SIG-M5 (cell line): ENCODE results near the gene GALNT17.

Experiments
- DNase-seq: peaks from one replicate; lab custom pipeline; 2025; lab: John Stamatoyannopoulos, UW

The GALNT17 gene

DNA sequence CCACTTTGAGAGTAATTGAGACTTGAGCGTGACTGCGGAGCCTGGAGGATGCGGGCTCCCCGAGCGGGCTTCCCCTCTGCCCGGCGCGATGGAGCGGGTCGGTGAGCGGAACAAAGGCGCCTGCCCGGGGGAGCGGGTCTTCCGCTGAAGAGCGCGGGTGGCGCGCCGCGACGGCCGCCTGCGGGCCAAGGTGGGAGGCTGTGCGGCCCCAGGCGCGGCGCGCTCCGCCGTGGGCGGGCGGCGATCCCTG lies at the start of gene GALNT17:
TSS of gene GALNT17 (plus strand) at position 18 of the 250 bp plus-strand sequence.
- DNase-seq = no peak

DNA sequence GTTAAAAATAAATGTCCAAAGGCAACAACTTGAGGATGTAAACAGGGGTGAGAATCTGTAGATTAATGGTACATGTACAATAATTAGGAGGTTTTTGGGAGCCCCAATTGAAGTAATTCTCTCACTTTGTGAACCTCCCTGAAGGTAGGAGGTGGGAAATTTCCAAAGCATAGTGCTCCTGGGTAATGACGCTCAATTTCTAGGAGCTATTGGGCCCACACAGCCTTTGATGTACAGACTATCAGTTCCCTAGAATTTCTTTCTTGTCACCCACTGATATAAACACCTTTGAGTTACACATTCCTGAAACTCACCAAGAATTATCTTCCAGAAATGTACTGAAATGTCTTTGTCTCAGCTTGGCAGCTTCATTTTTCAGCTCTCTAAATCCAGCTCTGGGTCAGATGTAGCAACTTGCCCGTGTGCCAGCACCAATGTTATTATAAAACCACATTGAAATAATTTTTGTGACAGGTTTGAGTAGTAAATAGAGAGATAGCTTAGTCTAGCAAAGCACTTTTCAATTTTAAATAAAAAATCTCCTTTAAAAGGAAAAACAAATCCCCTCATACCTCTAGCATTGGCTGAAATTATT lies 36.6 kb upstream of the GALNT17 start:
- no peak for DNase-seq

DNA sequence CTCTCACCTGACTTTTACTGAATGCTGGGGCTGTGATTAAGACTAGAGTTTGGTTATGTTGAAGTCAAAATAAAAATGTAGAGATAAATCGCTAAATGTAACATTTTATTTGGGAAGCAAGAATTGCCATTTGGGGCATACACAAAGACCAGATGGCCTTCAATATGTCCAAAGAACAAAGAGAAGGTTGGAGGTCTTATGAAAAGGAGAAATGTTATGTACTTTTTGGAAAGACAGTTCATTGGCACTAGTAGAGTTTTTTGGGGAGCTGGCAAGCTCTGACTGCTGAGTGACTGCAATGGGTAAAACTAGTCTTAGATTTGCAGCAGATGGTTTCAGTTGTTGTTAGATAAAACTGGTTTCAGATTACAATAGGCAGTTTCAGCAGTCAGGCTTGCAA lies 35.6 kb upstream of the GALNT17 start:
- DNase-seq = no peak

DNA sequence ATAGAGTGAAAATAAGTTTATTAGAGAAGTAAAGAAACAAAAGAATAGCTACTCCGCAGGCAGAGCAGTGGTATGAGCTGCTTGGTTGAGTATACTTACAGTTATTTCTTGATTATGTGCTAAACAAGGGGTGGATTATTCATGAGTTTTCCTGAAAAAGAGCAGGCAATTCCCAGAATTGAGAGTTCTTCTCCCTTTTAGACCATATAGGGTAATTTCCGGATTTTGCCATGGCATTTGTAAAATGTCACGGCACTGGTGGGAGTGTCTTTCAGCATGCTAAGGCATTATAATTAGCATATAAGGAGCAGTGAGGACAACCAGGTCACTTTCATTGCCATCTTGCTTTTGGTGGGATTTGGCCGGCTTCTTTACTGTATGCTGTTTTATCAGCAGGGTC lies 25.7 kb upstream of the GALNT17 start:
- no peak for DNase-seq

DNA sequence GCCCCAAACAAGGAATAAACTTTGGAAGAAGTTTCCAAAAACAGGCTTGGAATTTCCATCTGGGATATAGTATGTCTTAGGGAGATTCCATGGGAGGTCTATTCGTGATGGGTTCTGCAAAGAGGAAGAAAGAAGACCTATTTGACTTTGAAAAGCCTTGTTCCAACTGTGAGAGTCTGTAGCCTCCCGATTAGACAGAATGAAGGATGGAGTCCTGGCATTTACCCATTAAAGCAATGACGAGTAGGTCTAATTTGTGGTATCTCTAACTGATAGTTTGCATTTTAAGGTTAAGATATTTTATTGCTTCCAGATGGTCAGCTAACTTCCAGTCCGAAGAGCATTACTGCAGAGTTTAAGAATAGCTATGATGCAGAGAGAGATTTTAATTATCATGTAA lies 19.5 kb upstream of the GALNT17 start:
- no peak for DNase-seq

DNA sequence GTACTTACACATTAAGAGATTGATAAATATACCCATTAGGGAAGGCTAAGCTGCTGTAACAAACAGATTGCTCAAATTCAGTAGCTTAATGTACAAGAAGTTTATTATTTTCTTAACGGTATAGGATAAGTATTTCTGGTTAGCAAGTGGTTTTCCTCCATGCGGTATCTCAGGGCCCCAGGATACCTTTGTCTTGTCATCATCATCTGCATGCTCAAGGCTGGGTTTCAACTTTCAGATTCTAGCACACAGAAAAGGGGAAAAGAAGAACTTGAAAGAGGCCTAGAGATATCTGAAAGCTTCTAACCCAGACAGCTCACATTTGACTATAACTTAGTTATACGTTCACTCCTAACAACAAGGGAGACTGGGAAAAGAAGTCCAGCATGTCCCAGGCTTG lies 11.8 kb upstream of the GALNT17 start:
- no peak for DNase-seq

DNA sequence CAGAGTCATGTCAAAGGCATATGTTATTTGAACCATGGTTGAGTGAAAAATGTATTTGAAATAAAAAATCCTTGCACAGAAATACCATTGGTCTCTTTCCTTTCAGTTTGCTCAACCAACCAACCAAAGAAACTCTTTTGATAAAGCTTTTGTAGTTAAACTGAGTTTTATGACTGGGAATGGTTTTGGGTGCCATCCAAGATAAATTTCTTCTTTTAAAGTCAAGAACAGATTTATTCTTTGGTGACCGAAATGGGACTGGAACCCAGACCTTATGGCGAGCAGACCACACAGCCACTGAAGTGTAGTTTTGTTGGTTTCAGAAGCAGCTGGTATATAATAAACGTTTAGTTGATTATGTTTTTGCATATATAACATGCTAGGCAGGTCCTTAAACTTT lies 2.8 kb upstream of the GALNT17 start:
- no peak for DNase-seq

DNA sequence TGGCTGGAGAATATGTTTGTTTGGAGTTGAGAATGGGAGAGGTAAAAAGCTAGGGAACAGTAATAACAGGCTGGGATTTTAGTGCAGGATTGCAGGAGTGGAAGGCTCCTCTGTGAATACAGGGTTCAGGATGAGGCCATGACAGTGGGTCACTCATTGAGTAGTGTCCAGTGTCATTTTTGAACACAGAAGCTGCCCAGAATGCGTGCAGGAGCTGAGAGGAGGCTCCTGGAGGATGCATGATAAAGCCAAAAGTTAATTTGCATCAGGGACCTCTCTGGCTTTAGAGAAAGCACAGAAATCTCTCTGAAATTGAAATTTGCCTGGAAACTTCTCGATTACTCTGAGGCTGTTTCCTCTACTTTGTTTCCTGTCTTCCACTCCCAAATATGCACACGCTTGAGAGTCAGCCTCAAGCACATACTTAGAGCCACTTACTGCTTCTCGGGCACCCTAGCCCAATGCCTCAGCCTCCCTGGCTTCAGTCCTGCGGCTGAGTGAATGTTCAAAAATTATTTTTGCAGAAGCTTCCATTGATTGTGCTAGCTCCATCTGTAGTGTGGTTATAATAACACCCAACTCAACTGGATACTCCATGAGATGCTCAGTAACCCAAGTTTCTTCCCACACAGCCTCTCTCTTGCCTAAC lies 1.8 kb upstream of the GALNT17 start:
- no peak for DNase-seq

DNA sequence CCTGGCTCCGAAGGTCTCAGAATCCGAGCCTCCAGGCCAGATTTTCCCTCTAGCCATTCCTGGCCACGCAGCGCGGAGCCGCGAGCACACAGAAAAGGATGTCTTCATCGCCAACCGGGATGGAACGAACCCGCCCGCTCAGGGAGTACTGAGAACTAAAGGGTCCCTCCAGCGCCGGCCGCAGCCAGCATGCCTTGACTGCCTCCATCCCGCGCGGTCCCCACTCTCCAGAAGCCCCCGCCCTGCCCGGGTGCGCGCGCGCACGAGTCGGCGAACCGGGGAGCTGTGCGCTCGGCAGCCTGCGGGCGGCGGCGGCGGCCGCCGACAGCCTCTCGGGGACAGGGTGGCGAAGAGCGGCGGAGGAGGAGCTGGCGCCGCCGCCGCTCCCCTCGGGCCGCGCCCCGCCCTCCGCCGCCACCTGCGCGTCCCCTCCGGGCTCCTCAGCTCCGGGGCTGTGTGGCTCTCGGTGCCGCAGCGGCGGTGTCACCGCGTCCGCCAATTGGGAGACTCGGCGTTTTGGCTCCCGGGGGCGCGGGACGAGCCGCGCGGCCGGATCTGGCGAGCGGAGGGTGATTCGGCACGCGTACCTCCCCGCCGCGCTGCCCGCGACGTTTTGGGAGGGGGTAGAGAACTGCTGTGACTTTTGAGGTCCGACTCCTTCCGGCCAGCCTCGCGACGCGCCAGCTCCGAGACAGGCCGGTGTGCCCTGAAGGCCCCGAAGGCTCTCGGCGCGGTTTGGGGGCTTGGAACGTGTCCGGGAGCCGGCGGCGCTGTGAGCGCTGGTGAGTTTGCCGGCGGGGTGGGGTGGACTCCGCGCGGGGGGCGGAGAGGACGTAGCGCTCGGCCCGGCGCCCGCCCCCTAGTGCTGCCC lies 453 bp upstream of the GALNT17 start:
- DNase-seq = no peak

DNA sequence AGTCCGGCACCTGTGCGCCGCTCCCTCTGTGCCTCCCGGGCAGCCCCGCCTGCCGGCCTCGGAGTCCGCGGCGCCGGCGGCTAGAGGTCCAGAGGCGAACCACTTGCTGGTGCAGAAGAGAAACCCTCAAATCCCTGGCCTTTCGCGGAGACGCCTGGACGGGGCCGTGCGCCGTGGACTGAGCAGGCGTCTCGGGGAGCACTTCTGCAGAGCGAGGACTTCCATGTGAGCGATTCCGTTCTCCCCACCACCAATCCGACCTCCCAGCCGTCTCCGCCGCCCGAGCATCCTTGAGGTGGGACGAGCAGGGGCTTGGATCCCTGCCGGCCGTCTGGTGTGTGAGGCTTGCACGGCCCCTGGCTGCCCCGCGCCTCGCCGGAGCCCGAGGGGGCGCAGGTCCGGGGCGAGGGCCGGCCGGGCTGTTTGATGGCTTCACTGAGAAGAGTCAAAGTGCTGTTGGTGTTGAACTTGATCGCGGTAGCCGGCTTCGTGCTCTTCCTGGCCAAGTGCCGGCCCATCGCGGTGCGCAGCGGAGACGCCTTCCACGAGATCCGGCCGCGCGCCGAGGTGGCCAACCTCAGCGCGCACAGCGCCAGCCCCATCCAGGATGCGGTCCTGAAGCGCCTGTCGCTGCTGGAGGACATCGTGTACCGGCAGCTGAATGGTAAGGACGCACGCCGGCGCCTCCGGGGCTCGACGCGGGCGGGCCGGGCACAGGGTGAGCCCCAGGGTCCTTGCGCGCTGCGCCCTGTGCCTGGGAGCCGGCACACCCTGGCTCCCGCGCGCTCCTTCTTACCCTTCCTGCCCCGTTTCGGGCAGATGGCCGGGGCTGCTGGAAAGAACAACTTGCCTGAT lies 660 bp downstream of the GALNT17 start:
- no peak for DNase-seq

DNA sequence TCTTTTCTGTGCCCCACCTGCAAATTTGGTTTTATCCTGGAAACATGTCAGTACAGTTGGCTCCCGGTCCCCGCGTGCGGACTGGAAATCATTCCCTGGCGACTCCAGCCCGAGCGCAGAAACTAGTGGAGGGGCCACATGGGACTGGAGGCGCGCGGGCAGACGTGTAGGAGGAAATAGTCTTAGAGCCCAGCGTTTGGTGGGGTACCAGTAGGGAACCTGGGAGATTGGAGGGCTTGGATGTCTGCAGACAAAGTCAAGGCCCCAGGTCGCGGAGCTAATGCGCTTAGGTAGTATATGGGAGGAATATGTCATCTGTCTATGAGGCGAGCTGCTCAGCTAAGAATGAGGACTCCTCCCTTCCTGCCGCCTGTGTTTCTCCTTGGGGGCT lies 1.3 kb downstream of the GALNT17 start:
- no peak for DNase-seq

DNA sequence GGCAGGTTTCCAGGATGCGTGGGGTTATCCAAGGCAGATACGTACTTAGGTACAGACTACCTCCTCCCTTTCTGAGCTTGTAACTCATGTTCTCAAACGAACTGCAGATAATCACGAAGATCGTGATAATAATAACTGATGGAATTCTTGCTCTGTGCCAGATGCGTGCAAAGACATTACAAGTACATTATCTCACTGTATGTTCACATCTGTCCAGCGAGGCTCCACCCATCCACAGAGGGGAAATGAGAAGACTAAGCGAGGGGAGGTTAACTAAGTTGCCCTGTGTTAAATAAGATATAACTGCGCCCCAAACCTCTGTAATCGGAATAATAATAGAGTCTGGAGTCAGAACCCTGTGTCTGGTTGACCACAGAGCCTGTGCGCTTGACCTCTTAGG lies 1.9 kb downstream of the GALNT17 start:
- DNase-seq = no peak

DNA sequence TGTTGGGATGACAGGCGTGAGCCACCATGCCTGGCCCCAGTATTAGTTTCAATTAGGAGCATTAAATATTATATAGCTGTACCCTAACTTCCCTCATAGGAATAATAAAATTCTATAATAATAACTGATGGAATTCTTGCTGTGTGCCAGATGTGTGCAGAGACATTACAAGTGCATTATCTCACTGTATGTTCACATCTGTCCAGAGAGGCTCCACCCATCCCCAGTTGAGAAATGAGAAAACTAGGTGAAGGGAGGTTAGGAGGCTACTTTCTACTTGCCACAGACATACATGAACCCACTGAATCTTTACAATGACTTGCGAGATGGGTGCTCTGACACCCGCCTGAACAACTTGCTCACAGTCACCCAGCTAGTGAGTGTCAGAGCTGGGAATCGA lies 3.2 kb downstream of the GALNT17 start:
- no peak for DNase-seq

DNA sequence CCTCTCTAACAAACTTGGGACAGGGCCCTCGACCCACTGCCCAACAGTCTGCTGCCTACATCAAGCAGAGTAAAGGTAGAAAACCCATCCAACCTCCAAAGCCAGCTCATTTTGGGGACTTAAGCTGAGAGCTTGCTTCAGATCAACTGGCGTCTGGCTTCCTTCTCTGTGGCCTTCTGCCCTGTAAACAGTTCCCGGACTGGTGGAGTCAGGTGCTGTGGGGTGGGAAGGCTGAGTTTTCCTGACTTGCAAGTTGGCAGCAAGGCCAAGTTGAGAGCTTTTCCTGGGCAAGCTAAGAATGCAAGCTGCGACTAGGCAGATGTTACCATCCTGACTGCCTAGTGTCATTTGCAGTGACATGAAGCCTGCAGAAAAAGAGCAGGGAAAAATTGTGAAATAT lies 3.7 kb downstream of the GALNT17 start:
- no peak for DNase-seq

DNA sequence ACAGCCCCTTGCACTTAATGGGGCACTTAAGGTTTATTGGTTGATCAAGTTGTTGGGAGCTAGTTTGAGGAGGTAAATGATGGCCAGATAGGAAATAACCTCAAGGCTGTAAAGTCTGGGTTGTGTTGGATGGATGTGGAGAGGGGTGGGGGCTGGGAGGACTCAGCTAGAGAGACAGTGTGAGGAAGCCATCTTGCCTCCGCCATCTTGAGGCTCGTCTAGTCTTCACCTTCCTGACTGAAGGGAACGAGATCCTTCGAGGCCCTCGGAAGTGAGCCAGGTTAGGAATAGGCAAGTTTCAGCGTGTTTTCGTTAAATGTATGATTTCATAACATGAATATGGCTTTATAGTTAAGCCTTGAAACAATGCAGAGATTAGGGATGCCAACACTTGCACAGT lies 5.5 kb downstream of the GALNT17 start:
- no peak for DNase-seq

DNA sequence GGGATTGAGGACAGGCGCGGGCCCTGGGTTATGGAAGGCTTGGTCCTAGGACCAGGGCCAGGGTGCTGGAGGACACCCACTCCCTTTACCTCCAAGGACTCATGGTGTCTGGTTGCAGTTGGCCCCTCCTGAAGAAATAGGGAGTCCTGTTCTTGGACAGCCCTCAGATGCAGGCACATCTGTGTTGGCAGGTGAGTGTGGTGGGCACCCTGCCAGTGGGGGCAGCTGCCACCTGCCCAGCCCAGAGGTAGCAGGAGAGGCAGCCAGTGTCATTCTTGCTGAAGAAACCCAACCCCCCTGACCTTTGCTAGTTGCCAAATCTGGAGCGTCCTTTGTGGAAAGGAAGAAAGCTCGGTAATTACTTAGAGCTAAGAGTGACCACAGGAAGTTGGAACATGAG lies 8.3 kb downstream of the GALNT17 start:
- DNase-seq = no peak

DNA sequence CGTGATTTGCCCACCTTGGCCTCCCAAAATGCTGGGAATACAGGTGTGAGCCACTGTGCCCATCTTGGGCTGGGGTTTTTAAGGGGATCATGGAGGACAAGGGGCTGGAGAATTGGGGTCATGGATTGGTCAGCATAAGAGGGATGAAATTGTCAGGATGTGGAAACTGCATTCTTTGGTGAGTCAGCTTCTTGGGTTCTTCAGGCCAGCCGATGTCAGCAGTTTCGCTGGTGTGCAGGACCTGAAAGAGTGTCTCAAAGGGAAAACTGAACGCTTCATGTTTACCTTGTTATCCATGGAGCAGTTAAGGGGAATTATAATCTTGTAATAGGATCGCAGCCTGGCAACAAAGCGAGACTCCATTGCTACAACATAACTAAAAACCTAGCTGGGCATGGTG lies 13.0 kb downstream of the GALNT17 start:
- DNase-seq = no peak

DNA sequence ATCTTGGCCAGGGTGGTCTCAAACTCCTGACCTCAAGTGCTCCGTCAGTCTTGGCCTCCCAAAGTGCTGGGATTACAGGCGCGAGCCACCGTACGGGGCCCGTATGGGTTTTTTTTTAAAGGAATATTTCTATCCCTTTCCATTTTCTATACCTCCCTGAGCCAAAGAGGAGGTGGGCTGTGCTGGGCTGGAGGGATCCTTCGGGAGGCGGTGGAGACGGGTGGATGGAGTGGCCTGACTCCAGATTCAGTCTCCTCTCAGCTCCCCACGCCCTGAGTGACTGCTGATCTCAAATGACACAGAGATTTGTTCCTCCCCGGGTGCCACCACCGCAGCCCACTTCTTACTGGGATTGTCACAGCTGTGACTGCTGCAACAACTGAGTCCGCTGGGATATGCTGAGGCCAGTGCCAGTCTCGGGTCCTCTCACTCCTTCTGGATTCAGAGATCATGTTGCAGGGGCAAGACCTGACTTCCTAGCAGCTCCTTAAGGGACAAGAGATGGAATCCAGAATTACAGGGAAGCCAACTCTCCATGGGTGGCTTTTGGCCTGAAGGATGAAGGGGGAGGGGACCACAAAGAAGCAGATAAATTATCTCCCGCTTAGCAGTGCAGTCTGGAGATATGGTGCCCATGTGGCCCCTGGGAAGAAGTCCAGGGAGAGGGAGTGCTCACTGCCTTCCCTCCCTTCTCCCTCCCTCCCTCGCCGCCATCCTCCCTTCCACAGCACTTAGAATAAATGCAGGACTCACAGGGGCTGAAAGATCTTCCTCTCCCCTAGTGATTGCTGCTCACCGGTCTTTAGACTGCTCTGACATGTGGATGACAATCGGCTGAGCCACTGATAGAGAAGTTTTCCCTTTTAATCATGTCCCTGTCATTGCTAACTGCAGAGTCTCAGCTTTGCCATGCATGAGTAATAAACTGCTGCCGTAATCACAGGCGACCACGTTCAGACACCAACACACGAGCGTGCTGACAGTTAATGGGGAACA lies 14.3 kb downstream of the GALNT17 start:
- no peak for DNase-seq

DNA sequence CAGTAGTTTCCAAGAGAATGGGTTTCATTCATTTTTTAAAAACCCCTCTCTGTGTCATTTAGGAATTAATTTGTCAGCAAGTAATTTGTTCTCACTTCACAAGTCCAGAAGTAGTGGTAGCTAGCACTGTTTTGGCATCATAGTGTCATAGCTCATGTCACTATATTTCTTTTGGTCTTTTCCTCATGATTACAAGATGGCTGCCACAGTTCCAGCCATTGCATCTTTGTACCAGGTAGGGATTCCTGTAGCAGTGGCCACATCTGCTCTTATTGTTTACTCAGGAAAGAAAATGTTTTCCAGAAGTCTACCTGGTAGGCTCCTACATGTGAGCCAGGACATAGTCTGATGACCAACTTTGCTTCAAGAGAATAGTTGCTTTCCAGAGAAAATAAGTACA lies 16.2 kb downstream of the GALNT17 start:
- no peak for DNase-seq

DNA sequence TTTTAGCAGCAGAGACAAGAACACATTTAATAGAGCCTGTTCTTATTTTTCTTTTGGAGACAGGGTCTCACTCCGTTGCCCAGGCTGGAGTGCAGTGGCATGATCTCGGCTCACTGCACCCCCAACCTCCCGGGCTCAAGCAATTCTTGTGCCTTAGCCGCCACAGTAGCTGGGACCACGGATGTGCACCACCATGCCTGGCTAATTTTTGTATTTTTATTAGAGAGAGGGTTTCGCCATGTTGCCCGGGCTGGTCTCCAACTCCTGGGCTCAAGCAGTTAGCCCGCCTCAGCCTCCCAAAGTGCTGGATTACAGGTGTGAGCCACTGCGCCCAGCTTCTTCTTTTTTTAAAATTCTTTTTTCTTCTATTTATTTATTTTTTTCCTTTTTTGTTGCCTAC lies 23.3 kb downstream of the GALNT17 start:
- DNase-seq = no peak

DNA sequence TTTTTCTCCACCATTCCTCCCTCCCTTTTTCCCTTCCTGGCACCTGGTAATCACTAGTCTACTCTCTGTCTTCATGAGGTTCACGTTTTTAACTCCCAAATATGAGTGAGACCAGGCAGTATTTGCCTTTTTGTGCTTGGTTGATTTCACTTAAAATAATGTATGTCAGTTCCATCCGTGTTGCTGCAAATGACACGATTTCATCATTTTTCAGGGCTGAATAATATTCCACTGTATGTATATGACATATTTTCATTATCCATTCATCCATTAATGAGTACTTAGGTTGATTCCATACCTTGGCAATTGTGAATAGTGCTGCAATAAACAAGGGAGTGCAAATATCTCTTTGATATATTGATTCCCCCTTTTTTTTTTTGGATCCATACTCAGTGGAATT lies 25.8 kb downstream of the GALNT17 start:
- DNase-seq = no peak

DNA sequence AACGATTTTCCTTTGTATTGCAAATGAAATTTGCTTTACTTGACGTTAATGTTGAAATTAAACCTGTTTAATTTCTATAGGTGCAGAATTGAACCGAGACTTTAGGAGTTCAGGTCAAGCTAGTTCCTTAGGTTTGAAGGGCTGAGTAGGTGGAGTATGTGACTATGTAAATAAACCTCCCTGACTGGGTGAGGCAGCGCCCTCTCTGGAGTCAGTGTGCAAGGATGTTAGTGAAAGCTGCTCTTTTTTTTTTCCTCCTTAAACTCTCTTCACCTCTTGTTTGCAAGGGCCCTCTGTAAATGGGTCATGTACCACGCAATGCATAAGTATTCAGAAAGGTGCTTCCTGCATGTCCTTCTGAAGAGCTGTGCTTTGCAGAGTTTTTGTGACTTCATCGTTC lies 33.8 kb downstream of the GALNT17 start:
- DNase-seq = no peak
